Lower lobe of right lung (tissue), 2 donors: Measurements from ENCODE around the gene DDX4. TPM values are rescaled to one million over a fixed set of nuclear protein-coding genes. Genes with fewer than 3 reads are reported as not detected.

Experiments
- ATAC-seq, 2 donors: fragments of 200-7000 bp; cut with Tn5 transposase; one replicate each; pipeline ENCODE4 v1.9.1; 2020 to 2022; ENCODE audit warnings: mild to moderate bottlenecking in 2 of 2, moderate library complexity in 2 of 2
- DNase-seq: peaks from one replicate; pipeline ENCODE4 v3.0.0-alpha.2; 2020
- H3K27ac ChIP-seq: fragments of 200-600 bp; one replicate; pipeline ENCODE4 v1.8.0; 2022
- H3K27me3 ChIP-seq: fragments of 200-600 bp; one replicate; pipeline ENCODE4 v1.8.0; 2022; ENCODE audit warnings: low read depth
- H3K36me3 ChIP-seq: fragments of 200-600 bp; one replicate; pipeline ENCODE4 v1.8.0; 2022; ENCODE audit warnings: mild to moderate bottlenecking
- H3K4me1 ChIP-seq: fragments of 200-600 bp; one replicate; pipeline ENCODE4 v1.8.0; 2022
- H3K4me3 ChIP-seq: fragments of 200-600 bp; one replicate; pipeline ENCODE4 v1.8.0; 2022; ENCODE audit warnings: mild to moderate bottlenecking
- H3K9me3 ChIP-seq: fragments of 200-600 bp; one replicate; pipeline ENCODE4 v1.8.0; 2022
- intact Hi-C: fragments of 100-400 bp; cut with DNase I; formaldehyde crosslinking; loops from one replicate; pipeline ENCODE4 v1.11.0; 2022
- total RNA-seq: library from RNA; stranded (reverse); fragmentation: NEBNext Ultra II Directional; extraction: Animal tissue kit (Norgen Biotek cat#: 25700); gene quantifications from one replicate; pipeline ENCODE4 v1.2.1, GENCODE V29; 2021
- TF ChIP-seq, protein P1 (sequence below): fragments of 200-600 bp; IDR thresholded peaks from one replicate; pipeline ENCODE4 v1.8.0; 2022; ENCODE audit warnings: antibody characterized with exemption, mild to moderate bottlenecking
- donor health status: DM: no; HTN: yes; CAD: no; lungs with severe emphysema.

DDX4 gene
- total RNA-seq, 1 donor from 2014 or later, result not detected

DNA sequence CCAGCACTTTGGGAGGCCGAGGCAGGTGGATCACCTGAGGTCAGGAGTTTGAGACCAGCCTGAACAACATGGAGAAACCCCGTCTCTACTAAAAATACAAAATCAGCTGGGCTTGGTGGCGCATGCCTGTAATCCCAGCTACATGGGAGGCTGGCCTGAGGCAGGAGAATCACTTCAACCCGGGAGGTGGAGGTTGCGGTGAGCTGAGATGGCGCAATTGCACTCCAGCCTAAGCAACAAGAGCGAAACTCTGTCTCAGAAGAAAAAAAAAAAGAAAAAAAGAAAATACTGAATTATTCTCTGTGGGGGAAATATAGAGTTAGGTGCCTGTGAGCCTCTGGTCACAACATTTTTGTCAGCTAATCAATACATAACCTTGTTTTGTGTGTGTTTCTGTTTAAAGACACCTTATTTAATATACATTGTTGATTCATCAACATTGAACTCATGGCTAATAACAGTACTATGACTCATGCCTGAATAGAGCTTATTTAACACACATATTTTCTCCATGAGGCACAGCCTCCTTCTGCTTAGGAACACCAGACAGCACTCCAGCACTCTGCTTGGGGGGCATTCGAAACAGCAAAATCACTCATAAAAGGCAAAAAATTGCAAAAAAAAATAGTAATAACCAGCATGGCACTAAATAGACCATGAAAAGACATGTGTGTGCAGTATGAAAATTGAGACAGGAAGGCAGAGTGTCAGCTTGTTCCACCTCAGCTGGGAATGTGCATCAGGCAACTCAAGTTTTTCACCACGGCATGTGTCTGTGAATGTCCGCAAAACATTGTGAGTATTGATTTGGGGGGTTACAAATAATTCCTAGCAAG is 113.2 kb downstream of the DDX4 start, which contains the start of gene IL31RA:
Gene IL31RA (plus strand): TSS at position 519 of the 836 bp plus-strand sequence. CDS start 214 bp downstream, at position 733.
- ATAC-seq, result no peak

DNA sequence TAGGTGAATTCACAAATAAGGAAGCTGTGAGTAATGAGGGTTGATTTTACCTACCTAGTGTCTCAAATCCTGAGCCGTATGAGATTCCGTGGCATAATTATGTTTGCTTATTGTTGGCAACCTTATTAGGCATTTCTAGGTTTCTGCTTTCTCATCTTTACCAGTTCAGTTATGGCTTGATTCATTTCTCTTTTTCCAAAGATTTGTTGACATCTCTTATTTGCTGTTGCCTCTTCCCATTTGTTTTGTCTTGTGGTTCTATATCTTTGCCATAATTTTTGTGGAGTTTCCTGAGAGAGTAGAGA is 113.8 kb downstream of the DDX4 start:
- H3K36me3 ChIP-seq, result no peaks in the 10 kb centered on the region
- DNase-seq (no peak), ATAC-seq (no peak)
- H3K4me1 ChIP-seq, result peaks cover 11% of the 10 kb centered on the region
- no peaks in the 10 kb centered on the region for H3K27me3 ChIP-seq
- no peaks in the 10 kb centered on the region for H3K9me3 ChIP-seq
- no peak overlapping the region for H3K27ac ChIP-seq
- H3K4me3 ChIP-seq, result no peak overlapping the region
- intact Hi-C loops, result no loop called here
- TF ChIP-seq, protein P1, sequence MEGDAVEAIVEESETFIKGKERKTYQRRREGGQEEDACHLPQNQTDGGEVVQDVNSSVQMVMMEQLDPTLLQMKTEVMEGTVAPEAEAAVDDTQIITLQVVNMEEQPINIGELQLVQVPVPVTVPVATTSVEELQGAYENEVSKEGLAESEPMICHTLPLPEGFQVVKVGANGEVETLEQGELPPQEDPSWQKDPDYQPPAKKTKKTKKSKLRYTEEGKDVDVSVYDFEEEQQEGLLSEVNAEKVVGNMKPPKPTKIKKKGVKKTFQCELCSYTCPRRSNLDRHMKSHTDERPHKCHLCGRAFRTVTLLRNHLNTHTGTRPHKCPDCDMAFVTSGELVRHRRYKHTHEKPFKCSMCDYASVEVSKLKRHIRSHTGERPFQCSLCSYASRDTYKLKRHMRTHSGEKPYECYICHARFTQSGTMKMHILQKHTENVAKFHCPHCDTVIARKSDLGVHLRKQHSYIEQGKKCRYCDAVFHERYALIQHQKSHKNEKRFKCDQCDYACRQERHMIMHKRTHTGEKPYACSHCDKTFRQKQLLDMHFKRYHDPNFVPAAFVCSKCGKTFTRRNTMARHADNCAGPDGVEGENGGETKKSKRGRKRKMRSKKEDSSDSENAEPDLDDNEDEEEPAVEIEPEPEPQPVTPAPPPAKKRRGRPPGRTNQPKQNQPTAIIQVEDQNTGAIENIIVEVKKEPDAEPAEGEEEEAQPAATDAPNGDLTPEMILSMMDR, result no peak

More for the DNA sequence above, 113.2 kb downstream of the DDX4 start, which contains the start of gene IL31RA:
- no peaks in the 10 kb centered on the region for H3K36me3 ChIP-seq
- DNase-seq, result no peak
- H3K27ac ChIP-seq, result no peak within 1 kb of the TSS
- no peaks in the 10 kb centered on the region for H3K27me3 ChIP-seq
- H3K4me1 ChIP-seq, result peaks cover 6% of the 10 kb centered on the region
- intact Hi-C loops, result no loop called here
- TF ChIP-seq, protein P1, result no peak
- no peak within 1 kb of the TSS for H3K4me3 ChIP-seq
- H3K9me3 ChIP-seq, result no peaks in the 10 kb centered on the region

DNA sequence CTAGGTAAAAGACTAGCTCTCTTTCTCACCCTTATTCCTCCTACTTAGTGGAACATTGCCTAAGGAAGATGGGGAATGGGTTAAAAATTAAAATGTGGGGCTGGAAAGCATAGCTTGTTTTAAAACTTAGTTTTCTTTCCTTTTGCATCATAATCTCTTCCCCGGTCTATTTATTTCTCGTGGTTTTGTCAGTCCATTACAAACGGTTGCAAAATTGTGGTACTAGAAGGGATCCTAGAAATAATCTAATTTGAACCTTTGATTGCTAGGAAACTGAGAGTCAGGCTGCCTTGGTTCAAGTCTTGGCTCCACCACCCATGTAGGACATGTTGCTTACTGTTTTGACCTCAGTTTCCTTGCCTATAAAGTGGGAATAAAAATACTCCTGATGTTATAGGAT is 114.6 kb downstream of the DDX4 start:
- Histone ChIP-seq H3K27me3 (no peaks in the 10 kb centered on the region), H3K36me3 (no peaks in the 10 kb centered on the region), H3K9me3 (no peaks in the 10 kb centered on the region), H3K4me3 (no peak overlapping the region), H3K4me1 (peaks cover 11% of the 10 kb centered on the region), H3K27ac (no peak overlapping the region)
- DNase-seq (no peak), ATAC-seq (no peak)
- intact Hi-C loops, result no loop called here
- TF ChIP-seq, protein P1, result no peak

DNA sequence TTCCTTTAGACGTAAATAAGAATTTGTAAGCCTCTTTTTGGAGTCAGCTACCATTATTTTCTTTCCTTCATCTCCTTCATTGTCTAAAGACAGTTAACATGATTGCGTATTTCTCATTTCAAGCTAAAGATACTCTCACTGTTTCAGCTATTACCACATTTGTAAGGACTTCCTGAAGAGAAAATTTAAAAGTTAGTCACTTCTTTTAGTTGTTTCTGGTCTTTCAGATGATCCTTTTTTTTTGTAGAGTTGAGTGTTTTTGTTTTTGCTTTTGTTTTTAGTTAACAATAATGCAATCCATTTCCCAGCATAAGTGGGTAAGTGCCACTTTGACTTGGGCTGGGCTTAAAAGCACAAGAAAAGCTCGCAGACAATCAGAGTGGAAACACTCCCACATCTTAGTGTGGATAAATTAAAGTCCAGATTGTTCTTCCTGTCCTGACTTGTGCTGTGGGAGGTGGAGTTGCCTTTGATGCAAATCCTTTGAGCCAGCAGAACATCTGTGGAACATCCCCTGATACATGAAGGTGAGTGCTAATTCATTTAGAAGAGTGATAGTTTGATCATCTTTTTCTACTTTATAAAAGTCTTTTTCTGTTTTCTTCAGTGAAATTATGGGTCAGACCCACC is 115.3 kb downstream of the DDX4 start:
- Histone ChIP-seq H3K36me3 (no peaks in the 10 kb centered on the region), H3K27me3 (no peaks in the 10 kb centered on the region), H3K4me3 (no peak overlapping the region), H3K9me3 (no peaks in the 10 kb centered on the region), H3K27ac (no peak overlapping the region), H3K4me1 (peaks cover 11% of the 10 kb centered on the region)
- intact Hi-C loops, result no loop called here
- ATAC-seq (no peak), DNase-seq (no peak)
- TF ChIP-seq, protein P1, result no peak

DNA sequence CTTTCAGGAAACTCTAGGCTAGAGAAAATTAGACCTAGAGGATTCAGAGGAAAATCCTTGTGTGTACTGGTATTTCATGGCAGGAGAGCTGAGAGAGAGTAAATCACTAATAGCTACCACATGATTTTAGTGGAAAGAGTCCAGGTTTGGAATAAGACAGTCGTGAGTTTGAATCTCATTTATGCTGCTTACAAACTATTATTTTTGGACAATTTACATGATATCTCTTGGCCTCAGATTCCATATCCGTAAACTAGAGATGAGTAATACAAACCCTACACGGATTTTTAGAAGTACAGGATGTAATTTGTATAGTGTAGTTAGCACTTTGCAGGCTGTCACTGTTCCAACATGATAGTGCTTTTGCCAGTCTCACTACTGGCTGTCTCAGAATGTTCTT is 116.0 kb downstream of the DDX4 start:
- H3K27me3 ChIP-seq, result no peaks in the 10 kb centered on the region
- H3K36me3 ChIP-seq, result no peaks in the 10 kb centered on the region
- no peak for ATAC-seq
- no peaks in the 10 kb centered on the region for H3K9me3 ChIP-seq
- peaks cover 11% of the 10 kb centered on the region for H3K4me1 ChIP-seq
- no peak overlapping the region for H3K4me3 ChIP-seq
- H3K27ac ChIP-seq, result no peak overlapping the region
- no peak for DNase-seq
- intact Hi-C loops, result no loop called here
- TF ChIP-seq, protein P1, result no peak
